CD4-positive, CD25-positive, alpha-beta regulatory T cell (primary cell): ENCODE measurements around the gene FOXP1. TPM values are rescaled to one million over a fixed set of nuclear protein-coding genes. Genes with fewer than 3 reads are reported as not detected.
"Not testable (repeated sequence)": the region's sequence is repeated elsewhere in the genome, so short reads cannot be mapped to it uniquely, and the experiment has no call there.

ENCODE experiments used
- ATAC-seq, 2 donors: fragments of 150-1000 bp; cut with Tn5 transposase; one replicate each; pipeline ENCODE4 v1.10.0; 2021; ENCODE audit warnings: low read depth in 2 of 2, moderate number of reproducible peaks in 2 of 2, moderate library complexity in 1 of 2
- DNase-seq, 3 donors: peaks; one replicate each; pipeline versions ENCODE4 v3.0.0 to v3.0.0-alpha.2; 2012 to 2022; ENCODE audit warnings: mixed read lengths in 1 of 3
- H3K27ac ChIP-seq: one replicate; pipeline ENCODE4 v1.7.0; 2013; ENCODE audit warnings: mild to moderate bottlenecking, low read length; ENCODE audit not compliant: insufficient read depth, poor library complexity, severe bottlenecking
- H3K27me3 ChIP-seq: one replicate; pipeline ENCODE4 v1.7.0; 2013; ENCODE audit warnings: low read length; ENCODE audit not compliant: control insufficient read depth, insufficient read depth
- H3K36me3 ChIP-seq: one replicate; pipeline ENCODE4 v1.7.0; 2013; ENCODE audit warnings: mild to moderate bottlenecking, low read length, moderate library complexity; ENCODE audit not compliant: control insufficient read depth, insufficient read depth
- H3K4me1 ChIP-seq: 2 replicates; pipeline ENCODE4 v1.7.0; 2013; ENCODE audit warnings: mild to moderate bottlenecking, low read length; ENCODE audit not compliant: insufficient read depth, control insufficient read depth, poor library complexity, severe bottlenecking
- H3K4me3 ChIP-seq: one replicate; pipeline ENCODE4 v1.7.0; 2013; ENCODE audit warnings: low read depth, mild to moderate bottlenecking, low read length, moderate library complexity
- H3K9me3 ChIP-seq, 2 experiments: 1 replicate in 1 of 2; 2 replicates in 1 of 2; pipeline ENCODE4 v1.7.0; 2013; ENCODE audit warnings: low read length in 2 of 2, mild to moderate bottlenecking in 1 of 2, moderate library complexity in 1 of 2; ENCODE audit not compliant: control insufficient read depth in 2 of 2
- H3K27ac Mint-ChIP-seq, 3 donors: one replicate each; pipeline ENCODE4 v1.8.0; 2020 to 2022; ENCODE audit warnings: mild to moderate bottlenecking in 3 of 3, mixed read lengths in 3 of 3, moderate library complexity in 2 of 3
- H3K27me3 Mint-ChIP-seq: one replicate; pipeline ENCODE4 v1.8.0; 2022; ENCODE audit warnings: mild to moderate bottlenecking, mixed read lengths
- H3K36me3 Mint-ChIP-seq: one replicate; pipeline ENCODE4 v1.8.0; 2020; ENCODE audit warnings: mixed read lengths
- H3K4me1 Mint-ChIP-seq, 4 donors: one replicate each; pipeline ENCODE4 v1.8.0; 2020 to 2022; ENCODE audit warnings: mixed read lengths in 4 of 4, mild to moderate bottlenecking in 1 of 4
- H3K4me3 Mint-ChIP-seq, 4 donors: one replicate each; pipeline ENCODE4 v1.8.0; 2020 to 2022; ENCODE audit warnings: mild to moderate bottlenecking in 4 of 4, mixed read lengths in 4 of 4, moderate library complexity in 3 of 4
- H3K9me3 Mint-ChIP-seq, 7 donors: one replicate each; pipeline ENCODE4 v1.8.0; 2020 to 2022; ENCODE audit warnings: mixed read lengths in 7 of 7, mild to moderate bottlenecking in 3 of 7, moderate library complexity in 2 of 7
- polyA plus RNA-seq, 4 donors: library from polyadenylated mRNA; unstranded; fragments of 300-500 nt; fragmentation: Illumina TruSeq; gene quantifications; one replicate each; pipeline ENCODE4 v1.2.3, GENCODE V29; 2021
- total RNA-seq: library from RNA; stranded (reverse); gene quantifications from one replicate; pipeline ENCODE4 v1.2.3, GENCODE V29; 2022

Gene FOXP1
- total and polyA plus RNA-seq, 5 donors from 2014 or later = 301 to 599 (median 346) TPM

DNA sequence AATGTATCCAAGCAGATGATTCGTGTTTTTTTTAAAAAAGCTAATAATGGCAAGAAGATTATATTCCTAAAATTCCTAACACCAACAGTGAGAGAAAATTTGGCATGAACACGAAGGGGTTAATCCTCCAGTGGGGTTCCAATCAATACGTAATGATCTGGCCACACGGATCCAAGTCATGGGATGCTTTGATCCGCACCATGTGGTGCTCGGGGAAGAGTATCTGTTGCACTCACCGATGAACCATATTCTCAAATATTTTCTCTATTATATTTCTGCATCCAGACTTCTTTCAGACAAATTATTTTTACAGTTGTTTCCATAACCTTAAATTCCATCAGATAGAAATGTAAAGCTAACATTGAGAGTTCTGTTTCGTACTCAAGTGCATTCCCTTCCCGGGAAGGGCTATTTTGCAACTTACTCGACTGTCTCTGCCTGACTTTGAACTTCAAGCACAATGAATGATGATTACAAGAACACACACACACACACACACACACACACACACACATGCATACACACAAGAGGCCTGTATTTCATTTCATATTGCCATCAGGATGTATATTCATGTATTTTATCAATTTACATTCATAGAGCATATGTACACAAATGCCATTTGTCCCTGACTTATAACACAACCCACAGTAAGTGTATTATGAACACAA lies 567.2 kb downstream of the FOXP1 start:
- H3K27me3 Mint-ChIP-seq = peaks cover 4% of the 10 kb centered on the region
- peak overlapping the region; percentile 9 to 73 (median 52) for H3K27ac Mint-ChIP-seq
- Histone ChIP-seq H3K4me3 (no peak overlapping the region), H3K36me3 (peaks cover 43% of the 10 kb centered on the region), H3K4me1 (peaks cover 30% of the 10 kb centered on the region), H3K9me3 (no peaks in the 10 kb centered on the region), H3K27ac (no peak overlapping the region), H3K27me3 (no peaks in the 10 kb centered on the region)
- peaks cover 0 to 4% (median 0%) of the 10 kb centered on the region in 7 donors for H3K9me3 Mint-ChIP-seq
- ATAC-seq = no peak
- H3K4me1 Mint-ChIP-seq = peaks cover 50 to 87% (median 54%) of the 10 kb centered on the region in 4 donors
- peaks cover 52% of the 10 kb centered on the region for H3K36me3 Mint-ChIP-seq
- H3K4me3 Mint-ChIP-seq = peak overlapping the region in 1 of 4 donors; percentile 38
- no peak for DNase-seq

DNA sequence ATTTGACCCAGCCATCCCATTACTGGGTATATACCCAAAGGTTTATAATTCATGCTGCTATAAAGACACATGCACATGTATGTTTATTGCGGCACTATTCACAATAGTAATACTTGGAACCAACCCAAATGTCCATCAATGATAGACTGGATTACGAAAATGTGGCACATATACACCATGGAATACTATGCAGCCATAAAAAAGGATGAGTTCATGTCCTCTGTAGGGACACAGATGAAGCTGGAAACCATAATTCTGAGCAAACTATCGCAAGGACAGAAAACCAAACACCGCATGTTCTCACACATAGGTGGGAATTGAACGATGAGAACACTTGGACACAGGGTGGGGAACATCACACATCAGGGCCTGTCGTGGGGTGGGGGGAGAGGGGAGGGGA lies 568.9 kb downstream of the FOXP1 start:
- Mint-ChIP-seq H3K36me3 (peaks cover 44% of the 10 kb centered on the region), H3K4me3 (peak overlapping the region in 2 of 4 donors; percentile 9 to 61), H3K4me1 (peaks cover 56 to 91% (median 58%) of the 10 kb centered on the region in 4 donors)
- H3K9me3 Mint-ChIP-seq, H3K27ac ChIP-seq, DNase-seq, ATAC-seq, H3K4me3 ChIP-seq, H3K27me3 Mint-ChIP-seq, H3K27ac Mint-ChIP-seq, H3K27me3 ChIP-seq, H3K9me3 ChIP-seq: not testable (repeated sequence)
- peaks cover 38% of the 10 kb centered on the region for H3K36me3 ChIP-seq
- H3K4me1 ChIP-seq = peaks cover 46% of the 10 kb centered on the region

DNA sequence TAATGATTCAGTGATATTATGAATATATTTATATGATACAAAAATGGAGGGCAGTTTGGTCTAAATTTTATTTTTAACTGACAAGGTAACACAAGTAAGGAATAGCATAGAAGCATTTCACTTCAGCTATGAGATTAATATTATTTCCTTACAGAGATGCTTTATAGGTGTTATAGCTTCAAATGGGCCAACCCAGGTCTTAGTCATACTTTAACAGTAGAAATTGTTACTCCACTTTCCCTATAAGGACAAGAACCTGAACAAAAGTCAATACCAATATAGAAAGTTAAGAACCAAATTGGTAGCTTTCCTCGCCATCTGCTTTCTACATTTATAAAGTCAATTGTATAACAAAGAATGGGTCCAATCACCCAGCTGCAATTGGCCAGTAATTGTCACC lies 570.6 kb downstream of the FOXP1 start:
- Mint-ChIP-seq H3K4me3 (peak overlapping the region in 2 of 4 donors; percentile 32 to 48), H3K36me3 (peaks cover 39% of the 10 kb centered on the region), H3K9me3 (peaks cover 0 to 4% (median 0%) of the 10 kb centered on the region in 7 donors), H3K27me3 (no peaks in the 10 kb centered on the region), H3K4me1 (peaks cover 49 to 89% (median 60%) of the 10 kb centered on the region in 4 donors), H3K27ac (peak overlapping the region in 2 of 3 donors; percentile 79 to 91)
- Histone ChIP-seq H3K27me3 (no peaks in the 10 kb centered on the region), H3K36me3 (peaks cover 34% of the 10 kb centered on the region), H3K9me3 (no peaks in the 10 kb centered on the region), H3K4me3 (no peak overlapping the region), H3K4me1 (peaks cover 51% of the 10 kb centered on the region), H3K27ac (peak overlapping the region; percentile 80)
- DNase-seq = no peak
- no peak for ATAC-seq

DNA sequence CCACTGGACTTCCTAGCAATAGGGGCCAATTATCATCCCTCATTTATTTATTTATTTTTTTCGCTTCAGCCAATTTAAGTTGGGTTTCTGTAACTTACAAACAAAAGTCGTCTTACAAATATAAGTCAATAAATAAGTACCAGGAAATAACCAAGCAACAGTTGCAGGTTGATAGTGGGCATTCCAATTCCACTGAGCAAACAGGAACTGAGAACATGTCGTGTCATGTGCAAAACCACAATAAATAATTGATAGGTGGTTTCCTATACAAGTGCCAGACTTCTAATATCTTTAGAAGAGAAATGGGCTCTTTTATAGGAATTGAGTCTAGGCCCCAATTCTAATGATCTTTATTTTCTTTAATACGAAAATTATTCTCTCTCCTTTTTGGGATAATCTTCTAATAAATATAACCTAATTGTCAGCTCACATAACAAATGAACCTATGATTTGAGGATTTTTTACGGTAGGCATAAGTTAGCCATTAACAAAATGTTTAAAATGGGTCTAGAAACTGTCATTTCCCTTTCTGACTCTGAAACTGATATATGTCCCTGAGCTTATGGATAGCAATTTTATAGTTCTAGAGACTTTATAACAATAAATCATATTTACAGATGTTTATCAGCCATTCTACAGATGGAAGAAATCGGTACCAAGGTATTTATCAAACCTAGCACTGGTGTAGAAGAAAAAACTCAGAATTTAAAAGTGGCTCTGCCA lies 571.8 kb downstream of the FOXP1 start:
- H3K4me1 ChIP-seq = peaks cover 59% of the 10 kb centered on the region

DNA sequence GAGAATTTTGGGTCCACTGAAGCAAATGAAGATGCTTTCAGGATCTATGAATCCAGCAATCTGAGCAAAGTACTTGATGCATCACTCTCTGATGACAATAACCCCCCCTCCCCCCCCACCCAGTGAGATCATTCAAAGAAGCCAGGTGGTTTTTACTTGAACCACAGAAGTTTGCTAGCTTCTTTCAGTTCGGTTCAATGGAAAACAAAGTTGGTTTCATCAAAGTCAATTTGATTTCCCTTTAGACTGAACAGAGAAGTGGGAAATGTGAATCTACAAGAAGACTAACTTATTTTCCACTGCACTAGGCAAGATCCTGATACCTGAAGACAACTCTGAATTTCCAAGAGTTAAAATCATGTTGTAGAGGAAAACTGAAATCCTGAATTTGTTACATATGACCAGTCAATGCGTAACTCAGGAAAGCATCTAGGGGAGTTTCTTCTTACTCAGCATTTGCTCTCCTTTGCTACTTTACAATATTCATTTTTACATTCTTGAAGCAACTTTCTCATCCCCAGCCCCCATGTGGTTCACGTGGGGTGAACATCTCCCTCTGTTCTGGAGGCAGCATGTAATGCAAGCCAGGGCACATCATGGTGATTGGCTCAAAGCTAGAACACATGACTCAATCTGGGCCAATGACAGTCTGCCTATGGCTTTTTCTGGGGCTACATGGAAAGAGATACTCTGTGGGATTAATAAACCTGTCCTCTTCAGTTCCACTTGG lies 572.6 kb downstream of the FOXP1 start:
- H3K27me3 Mint-ChIP-seq = no peaks in the 10 kb centered on the region
- peak overlapping the region; percentile 89 to 97 (median 90) for H3K27ac Mint-ChIP-seq
- H3K9me3 Mint-ChIP-seq = peaks cover 0 to 4% (median 0%) of the 10 kb centered on the region in 7 donors
- peak in 2 of 3 donors; percentile 69 to 90 for DNase-seq
- H3K4me3 Mint-ChIP-seq = peak overlapping the region; percentile 16 to 70 (median 57)
- Histone ChIP-seq H3K4me3 (peak overlapping the region; percentile 64), H3K27ac (peak overlapping the region; percentile 80), H3K27me3 (no peaks in the 10 kb centered on the region), H3K4me1 (peaks cover 58% of the 10 kb centered on the region), H3K9me3 (no peaks in the 10 kb centered on the region), H3K36me3 (peaks cover 35% of the 10 kb centered on the region)
- peaks cover 27% of the 10 kb centered on the region for H3K36me3 Mint-ChIP-seq
- H3K4me1 Mint-ChIP-seq = peaks cover 48 to 89% (median 65%) of the 10 kb centered on the region in 4 donors
- peak; percentile 69 to 80 for ATAC-seq

More for the DNA sequence above, 571.8 kb downstream of the FOXP1 start:
- H3K27me3 ChIP-seq = no peaks in the 10 kb centered on the region
- H3K27me3 Mint-ChIP-seq = no peaks in the 10 kb centered on the region
- ATAC-seq = no peak
- peaks cover 0 to 4% (median 0%) of the 10 kb centered on the region in 7 donors for H3K9me3 Mint-ChIP-seq
- H3K4me1 Mint-ChIP-seq = peaks cover 51 to 91% (median 65%) of the 10 kb centered on the region in 4 donors
- peak overlapping the region; percentile 64 for H3K4me3 ChIP-seq
- peak overlapping the region; percentile 80 for H3K27ac ChIP-seq
- peak in 1 of 3 donors; percentile 49 for DNase-seq
- peaks cover 35% of the 10 kb centered on the region for H3K36me3 Mint-ChIP-seq
- H3K4me3 Mint-ChIP-seq = peak overlapping the region; percentile 3 to 70 (median 57)
- H3K9me3 ChIP-seq = no peaks in the 10 kb centered on the region
- peak overlapping the region; percentile 89 to 97 (median 90) for H3K27ac Mint-ChIP-seq
- peaks cover 39% of the 10 kb centered on the region for H3K36me3 ChIP-seq

DNA sequence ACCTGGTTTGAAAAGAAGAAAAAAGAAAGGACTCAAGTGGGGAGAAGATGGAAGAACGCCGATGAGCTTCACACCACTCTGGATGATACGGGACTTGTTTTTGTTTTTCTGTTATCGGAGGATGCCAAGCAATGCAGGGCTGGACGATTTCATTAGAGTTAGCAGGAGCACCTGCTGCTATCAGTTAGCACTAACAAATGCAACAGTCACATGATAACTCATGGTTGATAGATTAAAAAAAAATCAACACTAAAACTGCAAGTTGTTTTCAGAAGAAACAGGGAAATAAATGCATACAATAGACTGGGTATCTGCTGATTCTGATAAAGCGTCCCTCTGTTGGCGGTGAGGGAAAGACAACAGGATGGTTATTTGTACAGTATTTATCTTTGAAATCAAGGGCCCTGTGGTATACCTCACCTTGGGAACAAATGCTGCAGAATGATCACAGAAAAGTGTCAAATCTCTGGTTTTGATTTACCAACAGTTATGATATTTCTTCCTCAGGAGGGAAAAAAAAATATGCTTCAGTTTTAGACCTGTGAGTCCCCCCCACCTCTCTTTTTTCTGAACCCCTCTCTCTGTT lies 575.1 kb downstream of the FOXP1 start:
- peaks cover 52 to 77% (median 59%) of the 10 kb centered on the region in 4 donors for H3K4me1 Mint-ChIP-seq
- peak overlapping the region; percentile 80 for H3K27ac ChIP-seq
- H3K27me3 Mint-ChIP-seq = no peaks in the 10 kb centered on the region
- H3K4me1 ChIP-seq = peaks cover 56% of the 10 kb centered on the region
- H3K9me3 Mint-ChIP-seq = no peaks in the 10 kb centered on the region
- H3K27ac Mint-ChIP-seq = peak overlapping the region; percentile 59 to 84 (median 60)
- peaks cover 10% of the 10 kb centered on the region for H3K36me3 Mint-ChIP-seq
- no peak for DNase-seq
- H3K4me3 ChIP-seq = no peak overlapping the region
- H3K9me3 ChIP-seq = no peaks in the 10 kb centered on the region
- H3K4me3 Mint-ChIP-seq = peak overlapping the region; percentile 12 to 70 (median 34)
- peaks cover 17% of the 10 kb centered on the region for H3K36me3 ChIP-seq
- no peaks in the 10 kb centered on the region for H3K27me3 ChIP-seq
- ATAC-seq = no peak
